ENCODE results near the gene THAP11. TPM values are rescaled to one million over a fixed set of nuclear protein-coding genes. Genes with fewer than 3 reads are reported as not detected.

Gene THAP11
- total and polyA plus RNA-seq, 2 experiments from 2014 or later, result 23.6 to 37.9 TPM

DNA sequence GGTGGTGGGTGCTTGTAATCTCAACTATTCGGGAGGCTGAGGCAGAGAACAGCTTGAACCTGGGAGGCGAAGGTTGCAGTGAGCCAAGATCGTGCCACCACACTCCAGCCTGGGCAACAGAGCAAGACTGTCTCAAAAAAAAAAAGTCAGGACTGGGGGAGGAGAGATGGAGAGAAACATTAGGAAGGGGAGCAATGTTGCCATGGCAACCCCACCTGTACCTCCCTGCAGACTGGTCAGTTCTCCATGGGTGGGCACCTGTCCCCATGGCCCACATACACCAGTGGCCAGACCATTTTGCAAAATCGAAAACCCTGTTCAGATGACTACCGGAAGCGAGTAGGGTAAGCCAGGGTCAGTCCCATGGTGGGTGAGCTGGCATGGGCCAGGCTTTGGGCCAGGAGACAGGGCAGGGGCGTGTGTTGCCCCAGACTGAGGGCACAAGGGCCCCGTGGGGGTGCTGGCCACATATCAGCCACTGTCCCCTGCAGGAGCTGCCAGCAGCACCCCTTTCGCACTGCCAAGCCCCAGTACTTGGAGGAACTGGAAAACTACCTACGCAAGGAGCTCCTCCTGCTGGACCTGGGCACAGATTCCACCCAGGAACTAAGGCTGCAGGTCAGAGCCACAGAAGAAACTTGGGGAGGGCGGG, 21.4 kb upstream of the THAP11 start:
- Histone ChIP-seq H4K20me1 (ENCODE audit: insufficient read depth) (no peaks in the 10 kb centered on the region), H3K4me3 (no peak overlapping the region)
- in situ Hi-C loops (cut with MboI), result no loop called here

DNA sequence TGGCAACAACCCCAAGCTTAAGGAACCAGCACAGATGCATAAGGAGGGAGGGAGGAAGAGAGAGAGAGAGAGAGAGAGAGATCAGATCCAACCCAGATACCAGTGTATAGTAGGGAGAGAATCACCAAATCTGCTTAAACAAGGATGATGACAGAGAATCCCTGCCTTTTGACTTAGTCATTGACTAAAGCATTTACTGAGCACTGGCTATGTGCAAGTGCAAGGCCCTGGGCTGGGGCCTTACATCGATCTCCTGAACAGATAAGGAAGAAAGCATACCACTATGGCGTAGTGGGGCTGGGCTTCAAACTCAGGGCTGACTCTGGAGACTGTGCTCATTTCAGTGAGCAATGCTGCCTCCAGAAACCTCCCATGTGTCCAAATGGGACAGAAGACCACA, 19.6 kb upstream of the THAP11 start:
- TF ChIP-seq EZH2 (IDR thresholded peaks at IDR 0.05; ENCODE audit: insufficient read depth, poor library complexity, severe bottlenecking) (no peak), EZH2phosphoT487 (IDR thresholded peaks at IDR 0.05; ENCODE audit: insufficient read depth, low read depth) (no peak)
- Histone ChIP-seq H3K27ac (no peak overlapping the region), H3K79me2 (ENCODE audit: insufficient read depth) (no peaks in the 10 kb centered on the region), H3K9me3 (ENCODE audit: low read depth) (no peaks in the 10 kb centered on the region), H3K9ac (no peak overlapping the region), H3F3A (ENCODE audit: insufficient read depth) (0 out of 2 replicates have a peak, but pooled peaks cover 9% of the 10 kb centered on the region), H2AFZ (no peak overlapping the region), H3K9me2 (ENCODE audit: insufficient read depth) (no peaks in the 10 kb centered on the region), H3K4me1 (ENCODE audit: insufficient read depth) (0 out of 2 replicates have a peak, but pooled peaks cover 6% of the 10 kb centered on the region), H3K36me3 (ENCODE audit: low read depth) (no peaks in the 10 kb centered on the region), H3K4me3 (no peak overlapping the region), H3K4me2 (ENCODE audit: unreplicated experiment) (no peak overlapping the region), H3K27me3 (replicated peaks; ENCODE audit: insufficient read depth) (no peaks in the 10 kb centered on the region), H4K20me1 (ENCODE audit: insufficient read depth) (no peaks in the 10 kb centered on the region)
- 61 to 66% methylated on average over 2 of the region's 2 CpGs for WGBS, 2 experiments (ENCODE audit: low coverage in 1 of 2, low lambda C conversion rate in 2 of 2, missing lambda C conversion rate in 2 of 2)
- DNase-seq, result peak; percentile 68
- in situ Hi-C loops (cut with MboI), result no loop called here

More for the DNA sequence above, 21.4 kb upstream of the THAP11 start:
- Histone ChIP-seq H3K4me2 (ENCODE audit: unreplicated experiment) (no peak overlapping the region), H3K36me3 (ENCODE audit: low read depth) (no peaks in the 10 kb centered on the region), H3K27ac (no peak overlapping the region), H2AFZ (no peak overlapping the region), H3K4me1 (ENCODE audit: insufficient read depth) (0 out of 2 replicates have a peak, but pooled peaks cover 6% of the 10 kb centered on the region), H3K27me3 (replicated peaks; ENCODE audit: insufficient read depth) (no peaks in the 10 kb centered on the region), H3K9me2 (ENCODE audit: insufficient read depth) (no peaks in the 10 kb centered on the region), H3K9ac (no peak overlapping the region), H3K79me2 (ENCODE audit: insufficient read depth) (no peaks in the 10 kb centered on the region), H3F3A (ENCODE audit: insufficient read depth) (0 out of 2 replicates have a peak, but pooled peaks cover 9% of the 10 kb centered on the region), H3K9me3 (ENCODE audit: low read depth) (no peaks in the 10 kb centered on the region)
- DNase-seq, result no peak
- 79 to 80% methylated on average over 11 of the region's 11 CpGs for WGBS, 2 experiments (ENCODE audit: low coverage in 1 of 2, low lambda C conversion rate in 2 of 2, missing lambda C conversion rate in 2 of 2)
- TF ChIP-seq EZH2phosphoT487 (IDR thresholded peaks at IDR 0.05; ENCODE audit: insufficient read depth, low read depth) (no peak), EZH2 (IDR thresholded peaks at IDR 0.05; ENCODE audit: insufficient read depth, poor library complexity, severe bottlenecking) (no peak)

DNA sequence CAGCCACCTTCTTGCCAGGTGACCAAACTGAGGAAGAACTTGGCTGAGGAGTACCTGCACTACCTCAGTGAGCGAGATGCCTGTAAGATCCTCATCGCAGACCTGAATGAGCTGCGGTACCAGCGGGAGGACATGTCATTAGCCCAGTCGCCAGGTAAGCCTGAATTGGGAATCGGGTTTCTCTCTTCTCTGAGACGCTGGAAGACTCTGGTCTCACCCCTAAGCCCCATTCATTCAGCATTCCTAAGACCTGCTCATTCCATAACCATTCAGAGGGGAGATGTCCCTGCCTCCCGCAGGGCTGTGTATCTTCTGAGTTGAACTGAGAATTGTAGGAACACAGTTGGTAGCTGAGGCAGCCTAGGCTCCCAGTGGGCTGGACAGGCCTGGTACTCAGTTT, 17.0 kb upstream of the THAP11 start:
- Histone ChIP-seq H3K9ac (no peak overlapping the region), H3K36me3 (ENCODE audit: low read depth) (0 out of 2 replicates have a peak, but pooled peaks cover 4% of the 10 kb centered on the region), H3K27ac (no peak overlapping the region), H3K79me2 (ENCODE audit: insufficient read depth) (no peaks in the 10 kb centered on the region), H3F3A (ENCODE audit: insufficient read depth) (0 out of 2 replicates have a peak, but pooled peaks cover 9% of the 10 kb centered on the region), H3K4me1 (ENCODE audit: insufficient read depth) (0 out of 2 replicates have a peak, but pooled peaks cover 6% of the 10 kb centered on the region), H3K27me3 (replicated peaks; ENCODE audit: insufficient read depth) (no peaks in the 10 kb centered on the region), H3K4me2 (ENCODE audit: unreplicated experiment) (no peak overlapping the region), H2AFZ (no peak overlapping the region), H4K20me1 (ENCODE audit: insufficient read depth) (no peaks in the 10 kb centered on the region), H3K4me3 (no peak overlapping the region), H3K9me3 (ENCODE audit: low read depth) (no peaks in the 10 kb centered on the region), H3K9me2 (ENCODE audit: insufficient read depth) (no peaks in the 10 kb centered on the region)
- in situ Hi-C loops (cut with MboI), result no loop called here
- 90 to 92% methylated on average over 8 of the region's 8 CpGs for WGBS, 2 experiments (ENCODE audit: low coverage in 1 of 2, low lambda C conversion rate in 2 of 2, missing lambda C conversion rate in 2 of 2)
- DNase-seq, result no peak
- TF ChIP-seq EZH2 (IDR thresholded peaks at IDR 0.05; ENCODE audit: insufficient read depth, poor library complexity, severe bottlenecking) (no peak), EZH2phosphoT487 (IDR thresholded peaks at IDR 0.05; ENCODE audit: insufficient read depth, low read depth) (no peak)

DNA sequence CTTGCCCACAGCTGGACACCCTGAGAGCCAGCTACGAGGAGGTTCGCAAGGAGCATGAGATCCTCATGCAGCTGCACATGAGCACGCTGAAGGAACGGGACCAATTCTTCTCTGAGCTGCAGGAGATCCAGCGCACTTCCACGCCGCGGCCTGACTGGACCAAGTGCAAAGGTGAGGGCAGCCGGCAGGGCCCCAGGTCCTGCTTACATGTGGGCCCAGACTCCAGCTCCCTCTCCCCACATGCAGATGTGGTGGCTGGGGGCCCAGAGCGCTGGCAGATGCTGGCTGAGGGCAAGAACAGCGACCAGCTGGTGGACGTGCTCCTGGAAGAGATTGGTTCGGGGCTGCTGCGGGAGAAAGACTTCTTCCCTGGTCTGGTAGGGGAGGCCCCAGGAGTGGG, 16.2 kb upstream of the THAP11 start:
- Histone ChIP-seq H3K36me3 (ENCODE audit: low read depth) (0 out of 2 replicates have a peak, but pooled peaks cover 6% of the 10 kb centered on the region), H3K9ac (no peak overlapping the region), H3K9me2 (ENCODE audit: insufficient read depth) (no peaks in the 10 kb centered on the region), H3F3A (ENCODE audit: insufficient read depth) (0 out of 2 replicates have a peak, but pooled peaks cover 9% of the 10 kb centered on the region), H3K79me2 (ENCODE audit: insufficient read depth) (no peaks in the 10 kb centered on the region), H3K4me3 (no peak overlapping the region), H3K4me1 (ENCODE audit: insufficient read depth) (0 out of 2 replicates have a peak, but pooled peaks cover 6% of the 10 kb centered on the region), H2AFZ (no peak overlapping the region), H3K4me2 (ENCODE audit: unreplicated experiment) (no peak overlapping the region), H4K20me1 (ENCODE audit: insufficient read depth) (no peaks in the 10 kb centered on the region), H3K27ac (no peak overlapping the region), H3K27me3 (replicated peaks; ENCODE audit: insufficient read depth) (no peaks in the 10 kb centered on the region), H3K9me3 (ENCODE audit: low read depth) (no peaks in the 10 kb centered on the region)
- in situ Hi-C loops (cut with MboI), result no loop called here
- 90 to 92% methylated on average over 14 of the region's 14 CpGs for WGBS, 2 experiments (ENCODE audit: low coverage in 1 of 2, low lambda C conversion rate in 2 of 2, missing lambda C conversion rate in 2 of 2)
- no peak for DNase-seq
- TF ChIP-seq EZH2phosphoT487 (IDR thresholded peaks at IDR 0.05; ENCODE audit: insufficient read depth, low read depth) (no peak), EZH2 (IDR thresholded peaks at IDR 0.05; ENCODE audit: insufficient read depth, poor library complexity, severe bottlenecking) (no peak)

Measured in GM23248 (cell line).